AG04450 (cell line): Measurements from ENCODE around the gene GBGT1. TPM values are rescaled to one million over a fixed set of nuclear protein-coding genes. Genes with fewer than 3 reads are reported as not detected.

Source experiments
- CTCF ChIA-PET: fragments of 300-600, 350-600 bp; formaldehyde crosslinking; extraction: SDS; loops from one replicate; lab custom pipeline; 2022; ENCODE audit warnings: antibody characterized with exemption, inconsistent platforms; lab: Charles Lee
- POLR2A ChIA-PET: fragments of 350-600 bp; formaldehyde crosslinking; extraction: SDS; loops from one replicate; lab custom pipeline; 2021; ENCODE audit warnings: antibody characterized with exemption, inconsistent platforms; lab: Yijun Ruan, JAX
- DNase-seq: peaks from one replicate; pipeline ENCODE4 v3.0.0-alpha.2; 2011; ENCODE audit warnings: low read depth, low spot score
- H3K27ac ChIP-seq: one replicate; pipeline ENCODE4 v1.5.1; 2012; ENCODE audit warnings: low read depth, low read length, control low read depth
- H3K27me3 ChIP-seq: one replicate; pipeline ENCODE4 v1.6.0; 2012; ENCODE audit warnings: low read length; ENCODE audit not compliant: control insufficient read depth, insufficient read depth
- H3K4me3 ChIP-seq: 2 replicates; pipeline ENCODE4 v1.5.1; 2011; ENCODE audit warnings: mild to moderate bottlenecking, low read depth, low read length, control low read depth
- H3K9me3 ChIP-seq: 2 replicates; pipeline ENCODE4 v1.5.1; 2012; ENCODE audit warnings: low read length; ENCODE audit not compliant: control insufficient read depth, insufficient read depth
- polyA plus RNA-seq: library from polyadenylated mRNA; depleted of rRNA; stranded (reverse); fragments of >200 nt; gene quantifications from 2 replicates; pipeline ENCODE4 v1.2.3, GENCODE V29; 2011
- TF ChIP-seq, protein P1 (sequence below): IDR thresholded peaks from 2 replicates; pipeline ENCODE4 v1.5.1; 2011; ENCODE audit warnings: low read depth, low read length, control low read depth, inconsistent platforms

The GBGT1 gene
- polyA plus RNA-seq, 1 experiment, result 3.5 TPM

DNA sequence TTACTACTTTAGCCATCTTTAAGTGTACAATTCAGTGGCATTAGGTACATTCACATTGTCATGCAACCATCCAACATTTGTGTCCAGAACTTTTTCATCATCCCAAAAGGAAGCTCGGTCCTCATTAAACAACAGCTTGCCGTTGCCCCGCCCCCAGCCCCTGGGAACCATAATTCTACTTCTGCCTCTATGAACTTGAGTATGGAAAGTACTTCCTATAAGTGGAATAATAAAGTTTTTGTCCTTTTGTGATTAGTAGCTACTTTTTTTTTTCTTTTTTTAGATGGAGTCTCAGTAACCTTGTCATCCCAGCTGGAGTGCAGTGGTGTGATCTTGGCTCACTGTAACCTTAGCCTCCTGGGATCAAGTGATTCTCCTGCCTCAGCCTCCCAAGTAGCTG lies 5.0 kb downstream of the GBGT1 start:
- CTCF ChIA-PET, result interaction anchor here (1.0 to 2.4 kb wide), 5 partner anchors 11 to 137 kb away, joined by 3 to 22 read pairs (median 8); no protein-coding TSS in a partner anchor
- POLR2A ChIA-PET, result no interaction called here

DNA sequence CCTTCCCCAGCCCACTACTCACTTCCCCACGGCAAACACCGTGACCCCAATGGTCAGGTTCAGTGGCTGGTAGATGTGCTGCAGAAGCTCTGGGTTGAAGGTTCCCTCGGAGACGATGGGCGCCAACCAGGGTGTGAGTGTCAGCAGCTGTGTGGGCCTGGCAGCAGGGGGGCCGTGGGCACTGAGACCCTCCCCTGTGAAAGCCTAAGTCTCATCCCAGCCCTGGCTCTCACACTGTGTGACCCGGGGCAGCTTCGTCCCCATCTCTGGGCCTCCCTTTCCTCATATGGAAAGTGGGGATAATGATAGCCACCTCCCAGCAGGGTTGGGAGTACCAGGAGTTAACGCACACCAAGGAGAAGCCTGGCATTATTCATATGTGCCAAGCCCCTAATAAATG lies 8.6 kb downstream of the GBGT1 start:
- DNase-seq, result no peak
- H3K27ac ChIP-seq, result no peak overlapping the region
- no peaks in the 10 kb centered on the region for H3K27me3 ChIP-seq
- no peaks in the 10 kb centered on the region for H3K9me3 ChIP-seq
- ChIA-PET CTCF (interaction anchor here (1.9 to 2.7 kb wide), 2 partner anchors 8 to 10 kb away, joined by 5 to 8 read pairs; no protein-coding TSS in a partner anchor), POLR2A (no interaction called here)
- TF ChIP-seq, protein P1, sequence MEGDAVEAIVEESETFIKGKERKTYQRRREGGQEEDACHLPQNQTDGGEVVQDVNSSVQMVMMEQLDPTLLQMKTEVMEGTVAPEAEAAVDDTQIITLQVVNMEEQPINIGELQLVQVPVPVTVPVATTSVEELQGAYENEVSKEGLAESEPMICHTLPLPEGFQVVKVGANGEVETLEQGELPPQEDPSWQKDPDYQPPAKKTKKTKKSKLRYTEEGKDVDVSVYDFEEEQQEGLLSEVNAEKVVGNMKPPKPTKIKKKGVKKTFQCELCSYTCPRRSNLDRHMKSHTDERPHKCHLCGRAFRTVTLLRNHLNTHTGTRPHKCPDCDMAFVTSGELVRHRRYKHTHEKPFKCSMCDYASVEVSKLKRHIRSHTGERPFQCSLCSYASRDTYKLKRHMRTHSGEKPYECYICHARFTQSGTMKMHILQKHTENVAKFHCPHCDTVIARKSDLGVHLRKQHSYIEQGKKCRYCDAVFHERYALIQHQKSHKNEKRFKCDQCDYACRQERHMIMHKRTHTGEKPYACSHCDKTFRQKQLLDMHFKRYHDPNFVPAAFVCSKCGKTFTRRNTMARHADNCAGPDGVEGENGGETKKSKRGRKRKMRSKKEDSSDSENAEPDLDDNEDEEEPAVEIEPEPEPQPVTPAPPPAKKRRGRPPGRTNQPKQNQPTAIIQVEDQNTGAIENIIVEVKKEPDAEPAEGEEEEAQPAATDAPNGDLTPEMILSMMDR, result no peak
- H3K4me3 ChIP-seq, result no peak overlapping the region

More for the DNA sequence above, 5.0 kb downstream of the GBGT1 start:
- peaks cover 5% of the 10 kb centered on the region for H3K27me3 ChIP-seq
- no peak overlapping the region for H3K27ac ChIP-seq
- no peak overlapping the region for H3K4me3 ChIP-seq
- no peaks in the 10 kb centered on the region; the same call in 1 of the 2 replicates for H3K9me3 ChIP-seq
- TF ChIP-seq, protein P1, result no peak
- no peak for DNase-seq

DNA sequence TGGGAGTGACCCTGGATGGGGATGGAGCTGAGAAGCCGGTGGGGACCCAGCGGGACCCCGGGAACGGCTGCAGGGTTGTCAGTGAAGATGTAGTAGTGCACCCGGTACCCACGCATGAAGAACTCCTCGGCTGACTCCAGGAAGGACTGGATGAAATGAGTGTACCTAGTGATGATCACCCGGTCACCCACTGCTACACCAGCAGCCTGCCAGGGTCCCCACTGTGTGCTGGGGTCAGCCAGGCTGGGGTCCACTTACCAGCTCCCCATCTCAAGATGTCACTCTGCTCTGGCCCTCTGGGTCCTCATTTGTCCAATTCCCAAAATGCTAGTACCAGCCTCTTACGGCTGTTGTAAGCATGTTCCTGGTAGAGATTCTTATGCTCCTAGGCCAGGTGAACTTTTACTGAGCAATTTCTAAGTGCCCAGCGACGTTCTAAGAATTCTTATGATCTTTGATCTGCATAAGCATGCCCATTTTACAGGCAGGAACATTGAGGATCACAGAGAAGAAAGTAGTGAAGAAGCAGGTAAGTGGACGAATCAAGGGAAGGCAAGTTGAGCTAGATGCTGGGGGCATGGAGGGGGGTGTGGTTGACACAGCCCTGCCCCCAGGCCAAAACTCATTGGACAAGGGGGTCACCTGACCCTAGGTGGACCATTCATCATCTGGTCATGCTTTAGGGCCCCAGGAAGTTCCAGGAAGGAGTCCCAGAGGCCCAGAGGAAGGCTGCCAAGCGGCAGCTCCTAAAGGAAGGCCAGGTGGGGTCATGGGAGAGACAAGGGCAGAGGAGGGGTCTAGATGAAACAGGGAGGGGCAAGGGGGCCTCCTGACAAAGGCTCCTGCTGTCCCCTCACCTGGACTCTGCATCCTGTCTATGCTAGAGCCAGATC lies 9.4 kb downstream of the GBGT1 start:
- ChIA-PET CTCF (interaction anchor here (2.7 kb wide), 1 partner anchor 10 kb away, joined by 8 read pairs; no protein-coding TSS in a partner anchor), POLR2A (no interaction called here)
- Histone ChIP-seq H3K9me3 (no peaks in the 10 kb centered on the region), H3K27ac (no peak overlapping the region), H3K27me3 (no peaks in the 10 kb centered on the region), H3K4me3 (no peak overlapping the region)
- no peak for DNase-seq
- TF ChIP-seq, protein P1, result no peak

DNA sequence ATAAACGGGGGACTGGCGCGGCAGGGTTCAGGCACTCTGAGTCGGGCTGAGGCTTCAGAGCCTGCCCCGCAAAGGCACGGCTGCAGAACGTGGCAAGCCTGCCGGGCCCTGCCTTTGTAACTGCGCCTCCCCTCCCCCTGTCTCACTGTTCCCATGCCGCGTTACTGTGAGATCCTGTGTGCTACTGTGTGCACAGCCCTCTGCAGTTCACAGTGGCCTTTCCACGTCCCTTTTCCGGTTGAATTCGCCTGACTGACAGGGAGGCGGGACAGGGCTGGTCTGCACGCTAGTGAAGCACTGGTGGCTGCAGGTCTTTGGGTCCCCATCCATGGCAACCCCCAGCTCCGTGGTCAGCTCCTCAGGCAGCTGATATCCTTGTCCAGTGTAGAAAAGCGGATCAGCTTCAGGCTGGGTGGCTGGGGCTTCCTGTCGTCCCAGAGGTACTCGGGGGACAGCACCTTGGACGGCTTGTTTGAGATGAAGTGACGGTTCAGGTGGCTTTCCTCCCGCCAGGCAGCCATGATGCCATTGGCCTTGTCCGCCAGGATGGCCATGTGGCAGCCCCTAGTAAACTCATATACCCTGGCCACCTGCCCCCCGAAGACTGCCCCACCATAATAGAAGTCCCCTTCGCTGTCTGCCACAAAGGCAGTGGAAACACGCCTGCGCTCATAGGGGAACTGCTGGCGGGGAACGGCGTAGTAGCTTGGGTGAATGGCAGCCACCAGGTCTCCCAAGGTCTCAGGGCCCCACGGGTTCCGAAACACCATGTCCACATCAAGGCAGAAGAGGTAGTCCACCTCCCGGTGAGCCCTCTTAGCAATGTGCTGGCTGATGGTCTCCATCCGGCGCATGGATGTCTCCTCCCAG lies 10.3 kb downstream of the GBGT1 start:
- Histone ChIP-seq H3K9me3 (no peaks in the 10 kb centered on the region), H3K27me3 (no peaks in the 10 kb centered on the region), H3K4me3 (no peak overlapping the region), H3K27ac (no peak overlapping the region)
- ChIA-PET CTCF (interaction anchor here (1.0 to 2.7 kb wide), 2 partner anchors 9 to 27 kb away, joined by 3 to 8 read pairs; no protein-coding TSS in a partner anchor), POLR2A (no interaction called here)
- DNase-seq, result no peak
- TF ChIP-seq, protein P1, result no peak
